Limb (tissue), 2 donors: Measurements from ENCODE around the gene PTPRC.

Source experiments
- DNase-seq, 2 donors: peaks; one replicate each; pipeline ENCODE4 v3.0.0-alpha.2; 2016; ENCODE audit errors: extremely low spot score in 2 of 2

The PTPRC gene

GRCh38 chr1:198806861-198807260, 168.0 kb downstream of the PTPRC start:
- no peak for DNase-seq
